IPS-NIHi7 (cell line): ENCODE measurements around the gene AKT3.

Source experiments
- DNase-seq: peaks from one replicate; pipeline ENCODE4 v3.0.0; 2012; ENCODE audit warnings: mixed read lengths; ENCODE audit errors: extremely low spot score

AKT3 gene

DNA sequence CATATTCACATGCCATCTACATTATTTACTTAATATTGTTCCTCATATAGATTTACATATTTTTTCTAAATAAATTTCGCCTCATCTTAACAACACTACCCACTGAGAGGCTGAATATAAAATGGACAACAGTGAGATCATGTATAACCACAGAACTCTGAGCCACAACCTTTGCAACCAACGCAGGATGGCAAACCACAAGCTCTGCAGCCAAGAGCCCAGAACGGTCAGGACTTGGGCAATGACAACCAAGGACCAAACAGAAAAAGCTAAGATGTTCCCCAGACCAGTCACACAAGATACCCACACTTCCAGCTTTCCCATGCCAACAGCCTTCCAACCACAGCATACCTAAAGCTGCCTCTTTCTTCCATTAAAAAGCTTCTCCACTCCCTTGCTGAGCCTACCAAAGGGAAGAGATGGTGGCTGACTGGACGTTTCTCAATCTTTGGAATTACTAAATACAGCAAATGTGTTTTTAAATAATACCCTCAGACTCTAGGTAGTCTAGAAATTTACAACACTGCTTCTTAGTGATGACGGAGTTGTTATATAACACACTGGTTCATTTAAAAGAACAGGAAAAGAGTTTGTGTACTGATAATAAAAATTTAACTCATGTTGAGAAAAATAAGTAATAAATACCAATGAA lies 117.9 kb downstream of the AKT3 start:
- no peak for DNase-seq

- no peak for DNase-seq
These were observed 118.6 kb downstream of the AKT3 start for GRCh38 chr1:243731301-243731891.

GRCh38 chr1:243730487-243731150 lies 119.4 kb downstream of the AKT3 start:
- DNase-seq = no peak

DNA sequence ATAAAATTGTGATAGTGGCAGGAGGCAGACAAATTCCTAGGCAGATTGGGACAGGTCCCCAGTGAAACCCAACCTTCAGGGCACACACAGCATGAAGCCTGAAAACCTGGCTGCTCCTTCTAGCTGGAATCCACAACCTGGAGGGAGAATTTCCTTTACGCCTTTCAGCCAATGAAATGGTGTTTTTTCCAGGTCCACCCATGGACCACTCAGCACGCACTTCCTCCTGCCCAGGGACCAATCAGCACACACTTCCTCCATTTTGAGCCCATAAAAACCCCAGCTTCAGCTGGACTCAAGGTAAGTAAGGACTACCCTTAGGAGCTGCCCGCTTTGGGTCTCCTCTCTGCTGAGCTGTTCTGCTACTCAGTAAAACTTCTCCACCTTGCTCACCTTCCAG lies 120.1 kb downstream of the AKT3 start:
- peak; percentile 29 for DNase-seq

DNA sequence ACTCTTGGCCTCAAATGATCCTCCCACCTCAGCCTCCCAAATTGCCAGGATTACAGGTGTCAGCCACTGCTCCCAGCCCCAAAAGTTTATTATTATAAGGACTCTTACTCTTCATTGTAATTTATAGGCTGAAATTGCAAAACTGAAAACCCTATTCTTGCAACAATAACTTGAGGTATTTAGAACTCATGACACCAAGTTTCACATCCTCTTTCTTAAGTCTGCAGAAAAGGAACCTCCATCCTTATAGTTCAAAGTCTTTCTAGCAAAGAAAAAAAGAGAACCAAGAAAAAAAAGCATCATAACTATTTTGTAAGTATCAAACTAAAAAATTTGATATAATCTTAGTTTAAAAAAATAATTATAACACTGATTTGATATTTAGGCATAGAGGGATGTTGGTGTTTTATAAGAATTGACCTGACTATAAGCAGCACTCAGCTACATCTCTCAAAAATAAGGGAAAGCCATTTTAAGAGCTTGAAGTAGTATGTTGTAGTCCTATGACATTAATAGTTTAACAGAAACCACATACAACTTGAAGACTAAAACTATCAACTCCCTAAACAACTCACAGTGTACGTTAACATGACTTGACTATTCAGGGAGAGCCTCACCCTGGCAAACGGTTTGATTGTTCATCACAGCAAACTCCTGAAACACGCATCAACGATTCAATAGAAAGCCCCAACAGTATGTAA lies 122.4 kb downstream of the AKT3 start:
- DNase-seq = no peak

DNA sequence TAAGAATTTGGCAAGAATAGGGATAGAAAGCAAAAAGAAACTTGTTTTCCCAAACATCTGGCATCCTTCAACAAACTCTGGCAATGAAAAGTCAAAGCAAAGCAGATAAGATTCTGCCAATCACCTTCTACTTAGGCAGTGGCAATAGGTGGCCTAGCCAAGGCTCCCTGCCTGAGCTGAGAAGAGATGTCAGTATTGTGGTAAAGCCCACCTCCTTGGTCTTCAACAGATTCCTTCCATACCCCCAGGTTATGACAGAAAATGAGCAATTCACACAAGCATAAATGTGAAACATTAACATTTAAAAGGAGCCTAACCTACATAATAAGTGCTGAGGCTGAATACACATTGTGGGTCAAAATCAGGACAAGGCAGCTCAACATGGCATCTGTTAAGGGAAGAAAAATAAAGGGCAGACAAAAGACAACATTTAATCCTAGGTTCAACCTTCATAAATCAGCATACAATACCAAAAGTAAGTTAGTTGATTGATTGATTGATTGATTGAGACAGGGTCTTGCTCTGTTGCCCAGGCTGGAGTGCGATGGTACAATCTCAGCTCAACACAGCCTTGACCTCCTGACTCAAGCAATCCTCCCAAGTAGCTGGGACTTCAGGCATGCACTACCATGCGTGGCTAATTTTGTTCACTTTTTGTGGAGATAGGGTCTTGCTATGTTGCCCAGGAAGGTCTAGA lies 123.1 kb downstream of the AKT3 start:
- DNase-seq = no peak

DNA sequence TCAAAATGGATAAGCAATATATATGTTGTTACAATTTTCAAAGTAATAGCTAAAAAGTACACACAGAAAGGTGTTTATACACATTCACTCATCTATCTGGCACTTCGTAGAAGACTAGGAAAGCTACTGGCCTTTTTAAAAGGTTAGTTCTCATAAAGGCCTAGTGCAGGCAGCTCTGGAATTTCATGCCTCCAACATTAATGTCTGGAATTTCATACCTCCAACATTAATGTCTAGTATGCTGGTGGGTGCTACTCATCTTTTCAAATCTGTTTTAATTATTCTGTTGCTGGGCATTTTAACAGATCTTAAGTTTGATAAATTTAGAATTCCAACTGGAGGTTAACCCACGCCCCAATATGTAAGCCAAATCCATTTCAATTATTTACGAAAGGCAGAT lies 124.2 kb downstream of the AKT3 start:
- DNase-seq = no peak

GRCh38 chr1:243725075-243725474 lies 125.0 kb downstream of the AKT3 start:
- DNase-seq = no peak

GRCh38 chr1:243723458-243724043 lies 126.5 kb downstream of the AKT3 start:
- DNase-seq = no peak

- DNase-seq = no peak
These were observed 127.0 kb downstream of the AKT3 start for GRCh38 chr1:243723050-243723449.

- no peak for DNase-seq
These were observed 130.6 kb downstream of the AKT3 start for GRCh38 chr1:243719476-243719875.

DNA sequence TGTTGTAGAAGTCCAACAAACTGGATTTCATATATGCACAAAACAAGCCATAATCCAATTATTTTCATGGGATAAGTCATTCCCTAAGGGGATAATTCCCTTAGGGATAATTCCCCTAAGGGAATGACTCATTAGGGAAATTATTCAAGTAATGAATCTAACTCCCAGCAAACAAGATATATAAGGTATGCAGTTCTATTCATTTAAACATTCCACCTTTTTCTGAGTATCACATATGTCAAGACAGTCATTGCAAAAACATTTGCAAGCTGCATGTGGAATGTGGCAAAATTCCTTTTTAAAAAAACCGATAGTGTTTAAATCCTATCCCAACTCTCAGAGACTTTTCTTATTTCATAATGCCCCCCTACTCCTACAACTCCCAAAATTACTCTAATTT lies 131.2 kb downstream of the AKT3 start:
- no peak for DNase-seq

DNA sequence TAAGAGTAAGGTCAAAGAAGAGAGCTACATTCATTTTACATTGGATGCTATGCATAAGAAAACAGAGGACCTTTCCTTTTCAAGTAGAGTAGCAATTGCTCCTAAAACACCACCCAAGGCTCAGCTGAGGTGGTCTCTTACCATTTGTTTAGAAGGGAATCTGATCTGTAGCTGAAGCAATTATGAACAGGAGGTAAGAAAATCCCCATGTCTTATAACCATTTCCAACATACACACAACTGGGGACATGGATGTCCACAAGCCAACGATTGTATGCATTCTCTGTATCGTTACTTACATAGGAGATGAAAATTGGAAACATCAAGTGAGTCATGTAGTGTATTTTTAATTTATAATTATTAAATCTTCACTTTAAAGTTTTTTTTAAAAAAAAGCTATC lies 132.0 kb downstream of the AKT3 start:
- DNase-seq = no peak

- DNase-seq = no peak
These were observed 133.1 kb downstream of the AKT3 start for GRCh38 chr1:243716906-243717305.

DNA sequence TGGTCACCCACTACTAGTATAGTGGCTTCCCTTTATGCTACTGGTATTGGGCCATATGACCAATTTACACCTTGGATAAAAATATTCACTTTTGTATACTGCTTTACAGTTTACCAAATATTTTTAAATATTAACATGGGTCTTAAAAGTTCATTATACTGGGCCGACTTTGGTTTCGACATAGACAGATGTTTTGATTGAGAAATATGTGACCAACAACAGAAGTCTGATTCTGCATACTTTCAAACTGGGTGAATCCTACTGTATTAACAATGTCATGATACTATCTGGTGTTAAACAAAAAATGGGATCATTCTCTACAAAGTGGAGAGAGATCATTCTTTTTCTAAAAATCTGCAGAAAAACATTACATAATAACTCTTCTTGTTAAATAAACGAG lies 134.8 kb downstream of the AKT3 start:
- DNase-seq = no peak

- DNase-seq = no peak
These were observed 136.4 kb downstream of the AKT3 start for GRCh38 chr1:243713470-243714186.

DNA sequence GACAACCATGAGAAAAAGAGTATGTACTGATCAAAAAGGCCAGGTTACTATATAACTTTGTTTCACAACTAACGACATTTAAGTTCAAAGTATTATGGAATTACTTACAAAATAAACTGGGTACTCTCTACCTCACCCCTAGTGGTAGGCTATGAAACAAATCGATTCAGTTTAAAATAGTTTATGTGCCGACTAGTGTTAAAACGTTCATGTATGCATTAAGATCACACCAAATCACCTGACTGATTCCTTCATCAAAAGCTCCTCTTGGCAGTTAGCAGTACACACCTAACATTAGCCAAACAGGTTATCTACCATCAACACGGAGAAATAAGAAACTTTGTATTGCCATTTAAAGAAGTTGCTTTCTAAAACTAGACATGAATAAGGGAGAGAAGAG lies 137.1 kb downstream of the AKT3 start:
- DNase-seq = no peak

- no peak for DNase-seq
These were observed 137.8 kb downstream of the AKT3 start for GRCh38 chr1:243712242-243712641.

DNA sequence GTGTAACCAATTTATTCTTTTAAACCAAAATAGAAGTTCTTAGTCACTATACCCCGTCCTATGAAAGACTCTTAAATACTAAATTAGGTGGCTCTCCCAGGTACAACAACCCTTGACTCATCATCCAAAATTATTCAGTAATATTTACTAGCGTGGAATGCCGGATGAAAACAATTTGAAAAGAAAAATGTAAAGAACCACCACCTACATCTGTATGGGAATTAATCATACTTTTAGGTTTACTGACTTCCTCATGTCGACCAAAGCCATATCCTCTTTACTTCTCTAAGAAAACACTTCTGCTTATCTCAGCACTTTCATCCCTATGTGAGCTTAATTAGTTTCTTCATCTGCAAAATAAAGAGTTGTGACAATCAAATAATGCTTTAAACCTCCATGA lies 139.6 kb downstream of the AKT3 start:
- DNase-seq = no peak

GRCh38 chr1:243708210-243708609 lies 141.8 kb downstream of the AKT3 start:
- no peak for DNase-seq

DNA sequence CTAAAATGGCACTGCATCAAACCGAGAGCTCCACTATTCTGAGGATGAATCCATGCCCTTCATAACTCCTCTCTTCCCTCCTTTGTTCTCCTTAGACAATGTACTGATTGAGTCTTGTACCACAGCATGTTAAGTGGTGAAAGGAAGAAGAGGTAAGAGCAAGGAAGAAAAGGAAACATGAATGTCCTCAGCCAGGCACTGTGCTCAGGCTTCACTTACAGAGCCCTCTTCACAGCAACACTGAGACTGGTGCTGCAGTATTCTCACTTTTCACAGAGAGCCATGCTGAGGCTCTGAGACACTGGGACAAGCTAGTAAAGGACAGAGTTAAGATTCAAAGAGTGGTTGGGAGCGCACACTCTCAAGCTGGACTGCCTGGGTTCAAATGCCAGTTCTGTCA lies 143.5 kb downstream of the AKT3 start:
- DNase-seq = no peak
